Smooth muscle cell of trachea (primary cell): ENCODE results near the gene SV2C. TPM values are rescaled to one million over a fixed set of nuclear protein-coding genes. Genes with fewer than 3 reads are reported as not detected.

Experiments
- total RNA-seq: library from RNA; depleted of rRNA; stranded (reverse); fragments of >200 nt; gene quantifications from 2 replicates; pipeline ENCODE4 v1.2.1, GENCODE V29; 2014

SV2C gene
- total RNA-seq = not detected in 2 replicates

GRCh38 chr5:76082772-76083554 is at the start of gene SV2C:
SV2C (plus strand) TSS chr5:76083383; CDS start chr5:76131751, 48,368 bp downstream.

GRCh38 chr5:76402886-76403765 is 319.9 kb downstream of the SV2C start, which contains the start of gene IQGAP2:
IQGAP2 (plus strand) TSS chr5:76403285; CDS start chr5:76403546, 261 bp downstream.

